Thoracic aorta (tissue), 2 donors: ENCODE results near the gene PPARG. TPM values are rescaled to one million over a fixed set of nuclear protein-coding genes. Genes with fewer than 3 reads are reported as not detected.

ENCODE experiments used
- ATAC-seq: fragments of 150-250 bp; one replicate; pipeline ENCODE4 v1.8.0; 2017; ENCODE audit warnings: low read depth; ENCODE audit not compliant: insufficient number of reproducible peaks, low FRiP score
- DNase-seq: peaks from one replicate; pipeline ENCODE4 v3.0.0-alpha.2; 2020; ENCODE audit warnings: low spot score
- H3K27ac ChIP-seq, 2 donors: fragments of 200-600 bp; sonication (generic); 1 replicate in 1 of 2; 2 replicates in 1 of 2; pipeline ENCODE4 v1.5.1; 2016; ENCODE audit warnings: mild to moderate bottlenecking in 2 of 2, moderate library complexity in 2 of 2
- H3K27me3 ChIP-seq: fragments of 200-600 bp; sonication (generic); replicated peaks from 2 replicates; pipeline ENCODE4 v1.6.0; 2016; ENCODE audit warnings: mild to moderate bottlenecking; ENCODE audit not compliant: insufficient read depth
- H3K36me3 ChIP-seq: fragments of 200-600 bp; sonication (generic); one replicate; pipeline ENCODE4 v1.5.1; 2016
- H3K4me1 ChIP-seq, 2 donors: fragments of 200-600 bp; sonication (generic); 1 replicate in 1 of 2; 2 replicates in 1 of 2; pipeline versions ENCODE4 v1.5.1 to v1.6.0; 2016; ENCODE audit warnings: low read depth in 2 of 2, mild to moderate bottlenecking in 1 of 2; ENCODE audit not compliant: control insufficient read depth in 1 of 2
- H3K4me3 ChIP-seq: fragments of 200-600 bp; sonication (generic); 2 replicates; pipeline ENCODE4 v1.5.1; 2016; ENCODE audit warnings: mild to moderate bottlenecking
- H3K9me3 ChIP-seq: fragments of 200-600 bp; sonication (generic); 2 replicates; pipeline ENCODE4 v1.5.1; 2016
- total RNA-seq, 2 donors: library from RNA; depleted of rRNA; stranded (reverse); fragments of >200 nt; gene quantifications; one replicate each; pipeline versions ENCODE4 v1.1.0 to v1.2.3, GENCODE V29; 2016
- TF ChIP-seq, protein P1 (sequence below): fragments of 200-600 bp; sonication (generic); IDR thresholded peaks from one replicate; pipeline ENCODE4 v1.5.1; 2019; ENCODE audit warnings: antibody characterized with exemption

PPARG gene
- total RNA-seq, 2 donors from 2014 or later: 8.5 to 13.1 TPM

DNA sequence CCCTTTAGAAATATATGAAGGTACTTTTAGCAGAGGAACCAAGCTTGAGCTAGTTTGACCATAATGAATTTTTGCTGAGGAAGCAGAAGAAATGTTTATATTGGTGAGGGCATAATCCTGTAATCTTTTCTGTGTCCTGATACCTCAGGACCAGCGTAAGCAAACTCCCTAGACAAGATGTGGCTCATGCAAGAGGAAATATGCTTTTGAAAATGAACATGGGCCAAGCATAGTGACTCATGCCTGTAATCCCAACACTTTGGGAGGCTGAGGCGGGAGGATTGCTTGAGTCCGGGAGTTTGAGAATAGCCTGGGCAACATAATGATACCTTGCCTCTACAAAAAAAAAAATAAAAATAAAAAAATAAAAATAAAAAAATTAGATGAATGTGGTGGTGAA, 78.5 kb downstream of the PPARG start:
- no peaks in the 10 kb centered on the region for H3K4me1 ChIP-seq
- H3K36me3 ChIP-seq: no peaks in the 10 kb centered on the region
- TF ChIP-seq, protein P1, sequence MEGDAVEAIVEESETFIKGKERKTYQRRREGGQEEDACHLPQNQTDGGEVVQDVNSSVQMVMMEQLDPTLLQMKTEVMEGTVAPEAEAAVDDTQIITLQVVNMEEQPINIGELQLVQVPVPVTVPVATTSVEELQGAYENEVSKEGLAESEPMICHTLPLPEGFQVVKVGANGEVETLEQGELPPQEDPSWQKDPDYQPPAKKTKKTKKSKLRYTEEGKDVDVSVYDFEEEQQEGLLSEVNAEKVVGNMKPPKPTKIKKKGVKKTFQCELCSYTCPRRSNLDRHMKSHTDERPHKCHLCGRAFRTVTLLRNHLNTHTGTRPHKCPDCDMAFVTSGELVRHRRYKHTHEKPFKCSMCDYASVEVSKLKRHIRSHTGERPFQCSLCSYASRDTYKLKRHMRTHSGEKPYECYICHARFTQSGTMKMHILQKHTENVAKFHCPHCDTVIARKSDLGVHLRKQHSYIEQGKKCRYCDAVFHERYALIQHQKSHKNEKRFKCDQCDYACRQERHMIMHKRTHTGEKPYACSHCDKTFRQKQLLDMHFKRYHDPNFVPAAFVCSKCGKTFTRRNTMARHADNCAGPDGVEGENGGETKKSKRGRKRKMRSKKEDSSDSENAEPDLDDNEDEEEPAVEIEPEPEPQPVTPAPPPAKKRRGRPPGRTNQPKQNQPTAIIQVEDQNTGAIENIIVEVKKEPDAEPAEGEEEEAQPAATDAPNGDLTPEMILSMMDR: no peak
- ATAC-seq: no peak
- no peak overlapping the region for H3K4me3 ChIP-seq
- H3K9me3 ChIP-seq: no peaks in the 10 kb centered on the region
- no peak overlapping the region for H3K27ac ChIP-seq
- DNase-seq: no peak
- H3K27me3 ChIP-seq: no peaks in the 10 kb centered on the region

GRCh38 chr3:12369029-12369428, 80.2 kb downstream of the PPARG start:
- TF ChIP-seq, protein P1: no peak
- no peak for ATAC-seq
- Histone ChIP-seq H3K27ac (no peak overlapping the region), H3K4me1 (no peaks in the 10 kb centered on the region), H3K27me3 (no peaks in the 10 kb centered on the region), H3K9me3 (no peaks in the 10 kb centered on the region), H3K36me3 (no peaks in the 10 kb centered on the region), H3K4me3 (no peak overlapping the region)
- DNase-seq: no peak

DNA sequence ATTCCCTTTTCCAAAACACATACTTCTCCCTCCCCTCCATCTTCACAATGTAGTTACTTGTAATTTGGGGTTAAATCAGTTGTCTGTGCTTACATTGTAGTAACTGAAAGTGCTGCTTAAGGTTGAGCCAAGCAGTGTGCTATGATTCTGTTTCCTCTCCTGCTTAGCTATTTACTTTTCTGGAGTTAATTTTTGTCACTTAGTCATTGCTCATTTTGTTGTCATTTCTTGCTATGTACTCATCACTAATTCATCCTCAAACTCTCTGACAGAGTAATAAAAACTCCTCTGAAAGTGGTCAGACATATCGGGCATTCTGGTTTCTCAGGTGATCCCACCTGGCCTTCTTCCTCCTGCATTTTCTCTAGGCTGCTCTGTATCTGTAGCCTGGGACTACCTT, 80.7 kb downstream of the PPARG start:
- no peak for DNase-seq
- Histone ChIP-seq H3K4me1 (no peaks in the 10 kb centered on the region), H3K36me3 (no peaks in the 10 kb centered on the region), H3K27me3 (no peaks in the 10 kb centered on the region), H3K9me3 (no peaks in the 10 kb centered on the region), H3K4me3 (no peak overlapping the region), H3K27ac (no peak overlapping the region)
- TF ChIP-seq, protein P1: no peak
- no peak for ATAC-seq

DNA sequence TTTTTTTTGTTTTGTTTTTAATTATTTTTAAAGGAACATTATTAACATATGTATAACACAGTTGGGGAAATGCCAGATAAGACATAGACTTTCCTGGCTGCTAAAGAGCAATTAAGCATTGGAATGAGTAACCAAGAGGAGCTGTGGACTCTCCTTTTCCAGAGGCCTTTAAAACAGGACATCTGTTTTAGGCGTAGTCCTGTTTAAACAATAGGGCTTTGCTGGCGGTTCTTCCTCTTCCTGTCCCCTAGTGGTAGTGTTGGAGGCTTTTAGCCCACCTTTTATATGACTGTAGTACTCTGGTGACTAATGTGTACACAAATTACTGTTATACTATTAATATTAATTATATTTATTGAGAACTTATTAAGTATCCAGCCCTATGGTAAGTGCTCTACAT, 81.9 kb downstream of the PPARG start:
- no peaks in the 10 kb centered on the region for H3K27me3 ChIP-seq
- no peak overlapping the region for H3K4me3 ChIP-seq
- no peaks in the 10 kb centered on the region for H3K36me3 ChIP-seq
- ATAC-seq (no peak), DNase-seq (no peak)
- TF ChIP-seq, protein P1: no peak
- H3K4me1 ChIP-seq: no peaks in the 10 kb centered on the region
- H3K9me3 ChIP-seq: no peaks in the 10 kb centered on the region
- H3K27ac ChIP-seq: no peak overlapping the region

GRCh38 chr3:12371525-12372140, 82.8 kb downstream of the PPARG start:
- no peak overlapping the region for H3K27ac ChIP-seq
- no peaks in the 10 kb centered on the region for H3K9me3 ChIP-seq
- TF ChIP-seq, protein P1: no peak
- H3K4me1 ChIP-seq: no peaks in the 10 kb centered on the region
- no peak overlapping the region for H3K4me3 ChIP-seq
- ATAC-seq: no peak
- no peaks in the 10 kb centered on the region for H3K36me3 ChIP-seq
- H3K27me3 ChIP-seq: no peaks in the 10 kb centered on the region
- no peak for DNase-seq
